NCI-H2081 (cell line): ENCODE results near the gene TIGD2.

ENCODE experiments used
- DNase-seq, 2 experiments: peaks; one replicate each; lab custom pipeline; 2025; lab: John Stamatoyannopoulos, UW

Gene TIGD2

DNA sequence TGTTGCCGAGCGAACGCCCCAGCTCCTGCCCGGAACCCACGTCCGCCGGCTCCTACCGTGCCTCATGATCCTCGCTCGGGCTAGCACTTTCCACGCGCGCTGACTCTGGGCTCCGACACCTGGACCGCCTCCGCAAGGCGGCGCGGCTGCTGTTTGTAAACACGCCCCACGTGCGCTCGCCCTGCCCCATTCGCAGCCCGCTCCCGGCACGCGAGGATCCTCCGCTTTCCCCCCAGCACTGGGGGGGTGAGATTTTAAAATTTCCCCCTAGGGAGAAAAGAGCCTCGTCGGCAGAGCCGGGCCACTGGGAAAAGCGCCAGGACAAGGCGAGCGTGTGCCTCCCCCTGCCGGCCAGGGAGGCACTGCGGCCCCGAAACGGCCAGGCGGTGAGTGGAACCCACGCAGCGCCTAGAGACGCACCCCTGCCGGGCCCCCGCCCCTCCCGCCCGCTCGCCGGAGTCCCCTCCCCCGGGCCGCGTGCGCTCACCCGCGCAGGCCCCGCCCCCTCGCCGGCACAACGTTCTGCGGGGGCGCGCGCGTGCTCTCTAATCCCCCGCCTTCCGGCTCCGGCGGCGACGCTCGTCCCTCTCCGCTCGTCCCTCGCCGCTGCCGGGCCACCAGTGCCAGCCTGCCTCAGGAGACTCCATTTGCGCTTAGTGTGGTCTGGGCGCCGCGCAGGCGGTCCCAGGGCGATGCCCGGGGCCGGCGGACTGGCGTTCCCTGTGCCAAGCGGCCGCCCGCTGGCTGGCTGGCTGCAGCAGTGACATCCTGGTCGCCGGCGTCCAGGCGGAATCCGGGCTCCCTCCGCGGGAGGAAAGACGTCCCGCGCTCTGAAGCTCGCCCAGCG, at the start of gene TIGD2:
TSS of gene TIGD2 (plus strand) at position 548 of the 847 bp plus-strand sequence. CDS start 1,442 bp downstream, outside the sequence.
- peak; percentile 83 to 85 for DNase-seq

DNA sequence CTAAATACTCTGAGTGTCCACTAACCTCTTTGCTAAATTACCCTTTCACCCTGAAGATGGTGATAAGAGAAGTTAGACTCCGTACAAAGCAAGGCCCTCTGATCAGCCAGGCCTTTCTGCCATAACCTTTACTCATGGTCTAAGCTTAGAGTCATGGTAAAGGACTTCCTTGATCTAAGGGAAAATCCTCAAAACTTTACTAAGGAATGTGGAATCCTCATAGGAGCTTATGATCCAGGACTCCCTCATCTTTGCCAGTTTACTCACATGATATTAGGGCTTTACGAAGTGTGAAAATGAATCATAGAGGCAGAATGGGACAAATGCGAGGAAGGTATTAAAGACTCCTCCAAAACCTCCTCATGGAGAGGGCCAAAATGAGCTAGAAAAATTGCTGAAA, 46.5 kb upstream of the TIGD2 start:
- DNase-seq: no peak

DNA sequence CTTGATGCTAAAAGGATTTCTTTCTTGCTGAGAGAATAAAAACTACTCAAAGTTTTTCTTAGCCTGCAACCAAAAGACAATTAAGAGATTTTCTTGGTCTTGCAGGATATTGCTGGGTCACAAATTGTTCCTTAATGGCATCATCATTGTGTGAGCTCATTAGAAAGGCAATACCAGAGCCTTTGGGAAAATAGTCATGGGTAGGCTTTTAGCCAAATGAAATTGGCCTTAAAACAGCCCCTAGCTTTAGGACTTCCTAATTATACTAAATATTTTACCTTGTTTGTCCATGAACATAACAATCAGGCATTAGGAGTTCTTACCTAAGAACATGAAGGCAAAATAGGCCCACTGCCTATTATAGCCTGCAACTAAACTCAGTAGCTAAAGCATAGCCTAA, 43.9 kb upstream of the TIGD2 start:
- DNase-seq: no peak

DNA sequence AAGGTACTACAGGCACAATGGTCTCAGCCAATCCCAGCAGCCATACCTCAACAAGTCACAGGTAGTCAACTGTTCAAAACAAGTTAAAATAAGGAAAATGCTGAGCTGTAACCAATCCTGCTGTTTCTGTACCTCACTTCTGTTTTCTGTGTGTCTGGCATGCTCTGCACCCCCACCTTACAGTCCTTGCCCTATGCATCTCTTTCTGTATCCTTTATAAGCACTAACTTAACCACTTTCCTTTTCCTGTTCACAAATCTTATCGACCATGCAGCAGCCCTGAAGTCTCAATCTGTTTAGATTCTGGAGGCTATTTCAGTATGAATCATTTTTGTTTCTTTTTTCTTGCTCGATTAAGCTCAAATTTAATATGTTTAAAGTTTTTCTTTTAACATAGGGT, 41.9 kb upstream of the TIGD2 start:
- no peak for DNase-seq

DNA sequence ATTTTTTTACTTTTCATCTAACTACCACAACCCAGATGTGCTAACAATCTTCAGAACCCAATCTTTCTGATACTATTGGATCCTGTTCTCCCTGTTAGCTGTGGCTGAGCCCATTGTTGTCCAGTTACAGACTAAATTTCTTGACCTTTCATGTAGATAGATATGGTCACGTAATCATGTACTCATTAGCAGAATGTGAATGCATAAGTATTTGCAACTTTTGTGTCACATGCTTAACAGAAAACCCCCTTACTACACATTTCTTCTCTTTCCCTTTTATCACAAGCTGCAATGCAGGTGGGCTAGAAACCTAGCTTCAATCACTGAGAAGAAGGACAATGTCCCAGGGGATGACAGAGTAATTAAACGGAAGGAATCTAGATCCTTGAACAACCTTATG, 41.3 kb upstream of the TIGD2 start:
- no peak for DNase-seq

DNA sequence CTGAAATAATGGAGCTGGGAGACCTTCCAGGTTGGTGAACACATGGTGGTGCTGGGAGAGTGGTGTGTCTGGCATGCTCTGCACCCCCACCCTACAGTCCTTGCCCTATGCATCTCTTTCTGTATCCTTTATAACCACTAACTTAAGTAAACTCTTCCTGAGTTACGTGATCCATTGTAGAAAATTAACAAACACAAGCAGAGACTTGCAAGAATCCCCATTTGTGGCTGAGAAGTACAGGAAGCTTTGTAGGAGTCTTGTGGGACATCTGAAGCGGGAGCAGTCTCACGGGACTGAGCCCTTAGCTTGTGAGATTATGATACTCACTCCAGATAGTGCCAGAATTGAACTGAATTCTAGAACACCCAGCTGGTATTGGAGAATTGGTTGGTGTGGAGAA, 40.0 kb upstream of the TIGD2 start:
- DNase-seq: no peak

DNA sequence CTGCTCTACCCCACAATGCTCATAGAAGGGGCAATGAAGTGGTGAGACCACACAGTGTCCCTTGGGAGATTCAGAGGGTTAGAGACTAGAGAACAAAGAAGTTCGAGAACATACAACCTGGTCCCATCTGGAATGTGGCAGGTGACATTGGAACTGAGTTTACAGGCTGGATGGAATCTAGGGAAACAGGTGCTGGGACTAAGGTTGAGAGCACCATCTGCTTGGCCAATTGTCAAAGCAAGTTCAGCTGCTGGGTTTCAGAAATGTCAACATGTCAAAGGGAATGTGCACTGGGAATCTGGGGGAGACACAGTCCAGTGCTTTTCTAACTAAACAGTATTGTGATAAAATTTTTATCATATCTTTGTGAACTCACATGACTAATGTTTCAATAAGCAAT, 38.4 kb upstream of the TIGD2 start:
- peak in 1 of 2 experiments; percentile 7 for DNase-seq

DNA sequence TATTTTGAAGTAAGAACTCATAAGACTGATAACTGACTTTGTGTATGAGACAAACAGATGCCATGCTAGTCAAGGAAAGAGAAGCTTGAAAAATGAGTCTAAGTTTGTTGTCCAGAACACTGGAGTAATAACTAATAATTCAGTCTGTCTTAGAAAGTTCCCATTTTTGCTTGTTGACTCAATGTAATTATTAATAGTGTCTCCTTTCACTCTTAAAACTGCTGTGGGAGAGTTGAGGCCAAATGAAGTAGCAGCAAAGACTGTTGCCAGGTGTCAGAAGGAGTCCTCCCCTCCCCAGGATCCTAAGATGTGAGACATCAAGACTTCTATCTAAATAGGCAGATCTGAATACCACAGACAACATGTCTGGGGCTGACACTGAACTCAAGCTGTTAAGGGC, 33.6 kb upstream of the TIGD2 start:
- no peak for DNase-seq

DNA sequence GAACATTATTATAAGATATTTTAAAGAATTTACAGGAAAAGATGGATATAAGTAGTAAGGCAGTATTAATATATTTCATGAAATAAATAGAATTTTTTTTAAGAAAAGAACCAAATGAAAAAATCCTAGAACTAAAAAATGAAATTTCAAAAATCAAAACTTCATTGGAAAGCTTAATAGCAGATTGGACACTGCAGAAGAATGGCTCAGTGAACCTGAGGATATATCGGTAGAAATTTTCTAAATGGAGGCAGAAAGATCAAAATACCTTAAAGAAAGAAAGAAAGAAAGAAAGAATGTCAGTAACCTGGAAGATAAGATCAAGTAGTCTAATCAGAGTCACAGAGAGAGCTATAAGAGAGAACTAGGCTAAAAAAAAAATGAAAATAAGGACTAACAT, 33.0 kb upstream of the TIGD2 start:
- DNase-seq: no peak

DNA sequence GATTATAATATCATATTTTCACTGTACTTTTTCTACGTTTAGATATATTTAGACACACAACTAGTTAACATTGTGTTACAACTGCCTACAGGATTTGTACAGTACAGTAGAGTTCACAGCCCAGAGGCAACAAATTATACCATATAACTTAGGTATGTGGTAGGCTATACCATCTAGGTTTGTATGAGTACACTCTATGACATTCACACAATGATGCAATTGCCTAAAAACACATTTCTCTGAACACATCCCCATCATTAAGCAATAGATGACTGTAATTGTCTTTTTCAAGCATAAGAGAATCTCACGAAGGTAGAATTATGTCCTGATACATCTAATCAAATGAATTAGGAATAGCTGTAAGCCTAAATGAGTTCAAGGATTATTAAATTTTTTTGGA, 12.3 kb upstream of the TIGD2 start:
- DNase-seq: no peak

DNA sequence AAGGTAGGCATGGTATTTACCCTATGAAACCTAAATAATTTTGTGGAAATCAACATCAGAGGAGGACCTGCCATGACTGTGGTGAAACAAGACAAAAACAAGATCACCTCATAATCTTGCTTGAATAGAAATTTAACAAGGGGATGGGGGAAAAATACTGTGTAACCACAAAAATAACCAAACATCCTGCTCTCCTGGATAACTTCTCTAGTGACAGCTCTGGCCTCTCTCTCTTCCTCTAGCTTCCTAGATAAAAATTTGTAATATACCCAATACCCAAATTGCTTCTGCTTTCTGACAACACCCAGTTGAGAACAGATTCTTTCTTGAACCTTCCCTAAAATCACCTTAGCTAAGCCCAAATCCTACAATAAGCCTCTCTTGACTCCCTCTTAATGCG, 11.9 kb upstream of the TIGD2 start:
- no peak for DNase-seq

DNA sequence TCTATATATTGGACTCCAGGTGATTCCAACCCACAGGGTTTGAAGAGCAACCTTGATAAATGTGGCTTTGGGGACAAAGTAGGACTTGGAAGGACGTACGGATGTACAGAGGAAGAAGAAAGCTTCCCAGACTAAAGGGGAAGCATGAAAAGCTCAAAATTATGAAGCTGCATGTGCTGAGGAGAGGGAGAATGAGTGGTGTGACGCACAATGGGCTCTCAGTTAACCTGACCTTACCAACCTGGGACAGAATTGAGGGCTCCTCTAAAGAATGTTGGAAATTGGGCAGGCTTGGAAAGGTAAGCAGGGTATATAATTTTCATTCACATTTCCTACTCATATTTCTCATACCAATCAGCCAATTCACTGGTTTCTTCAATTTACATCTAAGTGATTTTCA, 10.5 kb upstream of the TIGD2 start:
- DNase-seq: no peak

DNA sequence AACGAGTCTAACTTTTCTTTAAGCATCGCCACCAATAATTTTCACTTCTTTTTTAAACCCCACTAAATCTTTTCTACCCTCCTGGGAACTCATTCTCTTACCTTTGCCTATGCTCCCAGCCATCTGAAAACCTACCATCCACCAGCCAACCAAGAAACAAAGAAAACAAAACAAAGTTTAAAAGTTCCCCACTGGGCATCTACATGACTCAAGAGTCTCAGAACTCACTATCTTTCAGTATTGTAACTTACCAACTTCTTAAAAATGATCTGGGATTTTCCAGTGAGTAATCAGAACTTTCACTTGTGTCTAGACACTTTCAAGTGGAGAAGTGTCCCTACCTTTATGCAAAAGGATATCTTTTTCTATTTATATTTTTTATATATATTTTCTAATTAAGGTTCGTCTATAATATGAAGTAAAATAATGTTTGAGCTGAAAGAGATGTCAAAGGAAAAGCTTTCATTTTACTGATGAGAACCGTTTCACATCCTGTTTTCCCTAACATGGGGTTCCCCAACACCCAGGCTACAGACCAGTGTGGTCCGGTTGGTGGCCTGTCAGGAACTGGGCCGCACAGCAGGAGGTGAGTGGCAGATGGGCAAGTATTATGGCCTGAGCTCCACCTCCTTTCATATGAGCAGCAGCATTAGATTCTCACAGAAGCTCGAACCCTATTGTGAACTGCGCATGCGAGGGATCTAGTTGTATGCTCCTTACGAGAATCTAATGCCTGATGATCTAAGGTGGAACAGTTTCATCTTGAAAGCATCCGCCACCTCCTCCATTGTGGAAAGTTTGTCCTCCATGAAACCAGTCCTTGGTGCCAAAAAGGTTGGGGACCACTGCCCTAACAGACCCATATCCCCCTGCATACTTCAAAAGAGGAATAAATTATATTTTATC, 9.8 kb upstream of the TIGD2 start:
- no peak for DNase-seq

DNA sequence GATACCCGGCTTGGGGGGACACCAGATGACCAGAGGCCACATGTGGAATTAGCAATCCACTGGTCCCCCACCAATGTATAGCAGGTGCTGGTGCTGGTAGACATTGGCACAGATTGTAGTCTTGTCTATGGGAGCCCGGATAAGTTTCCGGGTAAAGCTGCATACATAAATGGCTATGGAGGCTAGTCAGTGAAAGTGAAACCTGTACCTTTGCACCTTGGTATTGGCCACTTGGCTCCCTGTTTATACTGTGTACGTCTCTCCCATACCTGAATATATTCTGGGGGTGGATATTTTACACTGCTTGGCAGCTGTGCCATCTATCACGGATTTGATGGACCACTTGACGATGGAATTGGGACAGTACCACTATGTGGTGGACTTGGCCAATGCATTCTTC, 5.6 kb upstream of the TIGD2 start:
- DNase-seq: no peak

DNA sequence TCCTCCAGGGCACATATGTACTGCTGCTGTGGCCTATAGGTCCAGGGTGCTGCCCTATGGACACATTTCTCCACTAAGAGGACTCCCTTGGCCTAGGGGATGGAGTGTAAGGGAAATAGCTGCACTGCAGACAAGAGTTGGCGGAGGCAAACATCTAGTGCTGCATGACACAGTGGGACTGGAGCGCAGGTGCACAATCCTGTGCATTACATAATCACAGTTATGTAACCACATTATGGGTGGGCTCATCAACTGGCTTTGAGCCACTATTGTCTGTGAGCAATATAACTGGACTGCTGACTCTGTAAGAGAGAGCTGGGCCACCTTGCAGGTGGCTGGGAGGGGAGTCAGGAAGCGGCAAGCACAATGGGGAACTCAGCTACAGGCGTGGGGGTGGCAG, 3.2 kb upstream of the TIGD2 start:
- DNase-seq: peak in 1 of 2 experiments; percentile 2

DNA sequence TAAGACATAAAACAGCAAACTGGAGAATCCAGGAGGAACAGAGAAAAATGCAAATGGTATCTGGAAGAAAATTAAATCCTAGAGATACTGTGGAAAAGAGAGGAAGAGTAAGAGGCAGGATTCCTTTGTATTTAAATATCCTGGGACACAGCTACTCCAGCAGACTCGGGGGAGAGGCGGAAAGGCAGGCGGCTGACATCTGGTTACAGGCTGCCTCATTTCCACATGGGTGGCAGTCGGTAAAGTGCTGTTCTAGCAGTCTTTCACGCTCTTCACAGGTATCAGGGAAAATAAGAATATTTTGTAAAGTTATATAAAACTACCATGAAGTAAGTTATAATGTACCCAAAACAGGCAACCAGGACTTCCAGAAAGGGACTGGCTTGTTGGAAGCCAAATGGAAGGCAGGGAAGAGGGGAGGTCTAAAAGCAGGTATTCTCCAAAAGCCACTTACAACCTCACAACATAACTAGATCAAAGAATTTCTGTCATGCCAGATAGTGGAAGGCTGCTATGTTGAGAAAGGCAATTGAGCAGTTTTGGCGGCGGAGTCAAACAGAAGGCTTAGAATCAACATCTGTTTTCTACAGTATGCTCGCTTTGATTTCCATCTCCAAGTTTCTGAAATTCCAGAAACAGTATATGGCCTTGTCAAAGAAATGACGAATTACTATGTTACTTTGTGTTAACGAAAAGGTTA, 1.3 kb upstream of the TIGD2 start:
- DNase-seq: no peak

DNA sequence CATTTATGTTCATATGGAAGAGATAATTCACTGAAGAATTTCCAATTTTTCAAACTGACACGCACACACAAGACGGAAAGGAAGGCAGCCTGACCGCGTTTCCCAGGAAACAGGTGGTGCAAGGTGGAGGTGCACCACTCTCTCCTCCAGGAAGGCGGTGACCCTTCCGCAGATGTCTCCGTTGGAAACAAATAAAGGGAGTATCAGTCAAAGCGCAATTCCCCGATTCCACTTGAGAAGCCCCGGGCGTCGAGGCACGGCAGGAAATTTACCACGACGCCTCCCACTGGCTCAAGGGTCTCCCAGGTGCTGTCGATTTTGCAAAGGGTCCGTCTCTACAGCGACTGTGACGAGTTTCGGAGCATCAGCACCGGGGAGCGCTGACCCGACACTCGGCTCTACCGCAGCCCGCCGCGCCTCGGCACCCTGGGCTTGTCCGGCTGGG, 770 bp upstream of the TIGD2 start:
- DNase-seq: peak in 1 of 2 experiments; percentile 28

DNA sequence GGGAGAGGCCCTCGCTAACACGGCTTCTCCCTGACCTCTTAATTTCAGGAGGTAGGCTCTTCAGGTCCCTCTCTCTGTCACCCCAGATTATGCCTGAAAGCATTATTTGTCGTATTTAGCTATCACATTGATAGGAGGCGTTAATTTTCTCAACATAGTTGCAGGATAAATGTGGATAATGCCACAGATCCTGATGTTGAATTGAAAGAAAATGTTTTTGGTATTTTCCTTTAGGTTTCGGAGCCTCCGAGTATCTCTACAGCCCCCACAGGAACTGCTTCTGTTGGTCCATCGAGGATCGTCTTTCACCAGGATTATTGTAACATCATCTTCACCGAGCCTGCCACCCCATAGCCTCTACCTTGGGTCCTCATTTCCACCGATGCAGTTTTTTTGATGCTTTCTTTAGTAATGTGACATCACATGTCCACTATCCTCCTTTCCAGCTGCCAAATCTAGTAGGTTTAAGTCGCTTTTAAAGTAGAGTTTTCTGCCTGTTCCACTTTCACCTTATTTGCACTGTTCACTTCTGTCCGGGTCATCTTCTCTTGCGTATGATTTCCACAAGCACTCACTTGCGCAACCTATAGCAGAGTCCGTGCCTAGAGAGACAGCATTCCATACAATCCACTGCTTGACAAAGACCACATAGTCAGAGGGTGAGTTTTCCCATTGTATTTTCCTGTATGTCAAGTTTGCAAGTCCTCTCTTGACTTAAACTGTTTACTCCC, 665 bp downstream of the TIGD2 start:
- DNase-seq: peak in 1 of 2 experiments; percentile 4

DNA sequence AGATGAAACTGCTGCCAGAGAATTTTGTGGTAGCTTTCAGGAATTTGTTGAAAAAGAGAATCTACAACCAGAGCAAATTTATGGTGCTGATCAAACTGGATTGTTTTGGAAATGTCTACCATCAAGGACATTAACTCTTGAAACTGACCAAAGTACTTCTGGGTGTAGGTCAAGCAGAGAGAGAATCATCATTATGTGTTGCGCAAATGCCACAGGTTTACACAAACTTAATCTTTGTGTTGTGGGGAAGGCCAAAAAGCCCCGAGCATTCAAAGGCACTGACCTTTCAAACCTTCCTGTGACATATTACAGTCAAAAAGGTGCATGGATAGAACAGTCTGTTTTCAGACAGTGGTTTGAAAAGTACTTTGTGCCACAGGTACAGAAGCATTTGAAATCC, 2.1 kb downstream of the TIGD2 start:
- no peak for DNase-seq

DNA sequence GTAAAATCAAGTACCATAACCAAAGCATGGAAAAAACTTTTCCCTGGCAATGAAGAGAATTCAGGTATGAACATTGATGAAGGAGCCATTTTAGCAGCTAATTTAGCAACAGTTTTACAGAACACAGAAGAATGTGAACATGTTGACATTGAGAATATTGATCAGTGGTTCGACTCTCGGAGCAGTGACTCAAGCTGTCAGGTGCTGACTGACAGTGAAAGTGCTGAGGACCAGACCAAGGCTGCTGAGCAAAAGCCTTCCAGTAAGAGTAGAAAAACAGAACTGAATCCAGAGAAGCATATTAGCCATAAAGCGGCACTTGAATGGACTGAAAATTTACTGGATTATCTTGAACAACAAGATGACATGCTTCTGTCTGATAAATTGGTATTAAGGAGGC, 2.8 kb downstream of the TIGD2 start:
- no peak for DNase-seq

DNA sequence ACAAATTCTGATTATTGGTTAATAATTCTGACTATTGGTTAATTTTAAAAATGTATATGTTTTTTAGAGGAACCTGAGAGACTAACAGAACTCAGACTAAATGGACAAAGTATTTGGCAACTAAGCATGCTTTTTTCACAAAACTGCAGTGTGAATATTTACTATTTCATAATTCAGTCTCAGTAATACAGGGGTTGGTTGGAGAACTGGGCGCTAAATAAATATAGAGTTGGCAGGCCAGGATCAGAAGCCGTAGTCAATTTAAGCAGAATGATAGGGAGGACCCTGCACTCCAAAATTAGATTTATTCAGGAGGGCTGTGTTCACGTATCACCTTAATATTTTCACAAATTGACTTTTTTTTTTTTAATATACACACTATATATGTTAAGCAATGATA, 5.8 kb downstream of the TIGD2 start:
- peak; percentile 10 to 44 for DNase-seq

DNA sequence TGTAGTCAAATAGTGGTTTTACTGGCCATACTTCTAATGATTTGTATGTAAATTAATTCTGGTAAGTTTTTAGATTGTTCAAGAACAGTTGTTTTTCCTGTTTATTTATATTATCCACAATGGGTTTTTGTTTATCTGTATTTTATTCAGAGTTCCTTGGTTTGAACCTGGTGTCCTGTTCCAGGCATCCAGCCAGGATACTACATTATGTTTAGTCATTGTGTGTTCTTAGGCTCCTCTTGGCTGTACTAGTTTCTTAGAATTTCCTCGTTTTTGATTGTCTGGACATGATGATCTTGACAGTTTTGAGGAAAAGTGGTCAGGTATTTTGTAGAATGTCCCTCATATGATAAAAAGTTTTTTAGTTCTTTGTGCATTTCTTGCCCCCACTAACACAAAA, 7.8 kb downstream of the TIGD2 start:
- DNase-seq: no peak
